ENCODE data around the gene GRAMD1C. TPM values are rescaled to one million over a fixed set of nuclear protein-coding genes. Genes with fewer than 3 reads are reported as not detected.
"Not testable (repeated sequence)": the region's sequence is repeated elsewhere in the genome, so short reads cannot be mapped to it uniquely, and the experiment has no call there.

The GRAMD1C gene
- total RNA-seq, 2 experiments from 2014 or later = 1.2 to 2.2 TPM

GRCh38 chr3:113834983-113835382, 3.6 kb upstream of the GRAMD1C start:
- Mint-ChIP-seq H3K27me3 (no peaks in the 10 kb centered on the region), H3K4me1 (peaks cover 12% of the 10 kb centered on the region), H3K36me3 (peaks cover 7% of the 10 kb centered on the region), H3K9me3 (peaks cover 5% of the 10 kb centered on the region), H3K27ac (no peak overlapping the region), H3K4me3 (no peak overlapping the region)
- no peak for DNase-seq
- ATAC-seq (ENCODE audit: low read depth) = no peak
- POLR2A ChIA-PET = interaction anchor here (0.7 kb wide), 1 partner anchor 19 kb away, joined by 3 read pairs; no protein-coding TSS in a partner anchor

GRCh38 chr3:113839551-113839950, 963 bp downstream of the GRAMD1C start:
- peaks cover 2% of the 10 kb centered on the region for H3K27me3 Mint-ChIP-seq
- ATAC-seq (ENCODE audit: low read depth) (no peak), DNase-seq (no peak)
- no peak overlapping the region for H3K27ac Mint-ChIP-seq
- H3K9me3 Mint-ChIP-seq = no peaks in the 10 kb centered on the region
- no peaks in the 10 kb centered on the region for H3K36me3 Mint-ChIP-seq
- H3K4me1 Mint-ChIP-seq = peaks cover 7% of the 10 kb centered on the region
- peak overlapping the region; percentile 79 for H3K4me3 Mint-ChIP-seq
- POLR2A ChIA-PET = no interaction called here

- Mint-ChIP-seq H3K4me1 (peaks cover 2% of the 10 kb centered on the region), H3K27ac (no peak overlapping the region), H3K36me3 (no peaks in the 10 kb centered on the region), H3K9me3 (no peaks in the 10 kb centered on the region), H3K4me3 (no peak overlapping the region), H3K27me3 (peaks cover 4% of the 10 kb centered on the region)
- POLR2A ChIA-PET = interaction anchor here (0.6 kb wide), 1 partner anchor 66 kb away, joined by 4 read pairs; no protein-coding TSS in a partner anchor
- no peak for ATAC-seq (ENCODE audit: low read depth)
- DNase-seq = no peak
These were observed 6.1 kb downstream of the GRAMD1C start for GRCh38 chr3:113844622-113845222.

GRCh38 chr3:113847247-113847646, 8.7 kb downstream of the GRAMD1C start:
- no peak for DNase-seq
- POLR2A ChIA-PET = no interaction called here
- H3K36me3 Mint-ChIP-seq = no peaks in the 10 kb centered on the region

GRCh38 chr3:113847664-113848461, 9.3 kb downstream of the GRAMD1C start:
- H3K36me3 Mint-ChIP-seq = no peaks in the 10 kb centered on the region
- peaks cover 2% of the 10 kb centered on the region for H3K4me1 Mint-ChIP-seq
- no peak overlapping the region for H3K27ac Mint-ChIP-seq
- no peak for ATAC-seq (ENCODE audit: low read depth)
- H3K9me3 Mint-ChIP-seq = no peaks in the 10 kb centered on the region
- POLR2A ChIA-PET = no interaction called here
- H3K4me3 Mint-ChIP-seq = no peak overlapping the region
- no peak for DNase-seq
- H3K27me3 Mint-ChIP-seq = peaks cover 2% of the 10 kb centered on the region

More at GRCh38 chr3:113847247-113847646, 8.7 kb downstream of the GRAMD1C start:
- peaks cover 2% of the 10 kb centered on the region for H3K27me3 Mint-ChIP-seq
- no peak for ATAC-seq (ENCODE audit: low read depth)
- no peaks in the 10 kb centered on the region for H3K9me3 Mint-ChIP-seq
- H3K4me1 Mint-ChIP-seq = peaks cover 2% of the 10 kb centered on the region
- H3K27ac Mint-ChIP-seq = no peak overlapping the region
- no peak overlapping the region for H3K4me3 Mint-ChIP-seq

GRCh38 chr3:113849071-113849470, 10.5 kb downstream of the GRAMD1C start:
- DNase-seq; H3K4me3 Mint-ChIP-seq; H3K27ac Mint-ChIP-seq; H3K36me3 Mint-ChIP-seq; POLR2A ChIA-PET; H3K4me1 Mint-ChIP-seq; H3K27me3 Mint-ChIP-seq; ATAC-seq (ENCODE audit: low read depth); H3K9me3 Mint-ChIP-seq: not testable (repeated sequence)

- H3K27ac Mint-ChIP-seq; H3K9me3 Mint-ChIP-seq; DNase-seq; H3K4me3 Mint-ChIP-seq; H3K4me1 Mint-ChIP-seq; ATAC-seq (ENCODE audit: low read depth); H3K36me3 Mint-ChIP-seq; POLR2A ChIA-PET; H3K27me3 Mint-ChIP-seq: not testable (repeated sequence)
These were observed 11.3 kb downstream of the GRAMD1C start for GRCh38 chr3:113849841-113850240.

- H3K27me3 Mint-ChIP-seq; H3K9me3 Mint-ChIP-seq; H3K36me3 Mint-ChIP-seq; DNase-seq; H3K27ac Mint-ChIP-seq; H3K4me3 Mint-ChIP-seq; ATAC-seq (ENCODE audit: low read depth); H3K4me1 Mint-ChIP-seq; POLR2A ChIA-PET: not testable (repeated sequence)
These were observed 11.8 kb downstream of the GRAMD1C start for GRCh38 chr3:113850391-113850790.

GRCh38 chr3:113852506-113852905, 13.9 kb downstream of the GRAMD1C start:
- Mint-ChIP-seq H3K4me1 (no peaks in the 10 kb centered on the region), H3K27ac (no peak overlapping the region), H3K4me3 (no peak overlapping the region), H3K36me3 (no peaks in the 10 kb centered on the region), H3K27me3 (peaks cover 2% of the 10 kb centered on the region), H3K9me3 (no peaks in the 10 kb centered on the region)
- ATAC-seq (ENCODE audit: low read depth) (no peak), DNase-seq (no peak)
- POLR2A ChIA-PET = no interaction called here

GRCh38 chr3:113867506-113867905, 28.9 kb downstream of the GRAMD1C start:
- ATAC-seq (ENCODE audit: low read depth) = no peak
- Mint-ChIP-seq H3K36me3 (no peaks in the 10 kb centered on the region), H3K4me1 (no peaks in the 10 kb centered on the region), H3K27me3 (peaks cover 10% of the 10 kb centered on the region), H3K9me3 (no peaks in the 10 kb centered on the region), H3K4me3 (no peak overlapping the region), H3K27ac (no peak overlapping the region)
- POLR2A ChIA-PET = no interaction called here
- DNase-seq = no peak

GRCh38 chr3:113873293-113873692, 34.7 kb downstream of the GRAMD1C start:
- ATAC-seq (ENCODE audit: low read depth) = no peak

GRCh38 chr3:113873814-113874526, 35.4 kb downstream of the GRAMD1C start:
- ATAC-seq (ENCODE audit: low read depth) (no peak), DNase-seq (no peak)
- no peaks in the 10 kb centered on the region for H3K4me1 Mint-ChIP-seq
- no peak overlapping the region for H3K27ac Mint-ChIP-seq
- H3K4me3 Mint-ChIP-seq = no peak overlapping the region
- no peaks in the 10 kb centered on the region for H3K36me3 Mint-ChIP-seq
- H3K9me3 Mint-ChIP-seq = no peaks in the 10 kb centered on the region
- POLR2A ChIA-PET = no interaction called here
- H3K27me3 Mint-ChIP-seq = peaks cover 5% of the 10 kb centered on the region

More at GRCh38 chr3:113873293-113873692, 34.7 kb downstream of the GRAMD1C start:
- H3K4me1 Mint-ChIP-seq = no peaks in the 10 kb centered on the region
- H3K9me3 Mint-ChIP-seq = no peaks in the 10 kb centered on the region
- POLR2A ChIA-PET = no interaction called here
- H3K4me3 Mint-ChIP-seq = no peak overlapping the region
- peaks cover 5% of the 10 kb centered on the region for H3K27me3 Mint-ChIP-seq
- no peak overlapping the region for H3K27ac Mint-ChIP-seq
- DNase-seq = no peak
- no peaks in the 10 kb centered on the region for H3K36me3 Mint-ChIP-seq

GRCh38 chr3:113878403-113878802, 39.8 kb downstream of the GRAMD1C start:
- Mint-ChIP-seq H3K4me3 (no peak overlapping the region), H3K27ac (no peak overlapping the region), H3K9me3 (no peaks in the 10 kb centered on the region), H3K27me3 (peaks cover 10% of the 10 kb centered on the region), H3K4me1 (no peaks in the 10 kb centered on the region), H3K36me3 (no peaks in the 10 kb centered on the region)
- POLR2A ChIA-PET = no interaction called here
- no peak for ATAC-seq (ENCODE audit: low read depth)
- DNase-seq = no peak

Measured in activated naive CD8-positive, alpha-beta T cell treated with anti-CD3 and anti-CD28 coated beads, Interleukin-2, amount 10 ng/mL, durations not matched to agents 7 days and 5 days (primary cell).